Mucosa of rectum (tissue), 2 donors: ENCODE results near the gene NUP50.

ENCODE experiments used
- H3K27ac ChIP-seq, 2 donors: one replicate each; pipeline ENCODE4 v1.7.0; 2013; ENCODE audit warnings: inconsistent platforms in 2 of 2, low read depth in 2 of 2, low read length in 2 of 2
- H3K27me3 ChIP-seq, 2 donors: one replicate each; pipeline ENCODE4 v1.7.0; 2013; ENCODE audit warnings: low read length in 2 of 2; ENCODE audit not compliant: control insufficient read depth in 2 of 2, insufficient read depth in 2 of 2
- H3K36me3 ChIP-seq, 2 donors: one replicate each; pipeline ENCODE4 v1.7.0; 2013; ENCODE audit warnings: low read length in 2 of 2; ENCODE audit not compliant: control insufficient read depth in 2 of 2, insufficient read depth in 2 of 2
- H3K4me1 ChIP-seq, 2 donors: one replicate each; pipeline ENCODE4 v1.7.0; 2013; ENCODE audit warnings: low read length in 2 of 2, mild to moderate bottlenecking in 1 of 2; ENCODE audit not compliant: control insufficient read depth in 2 of 2, insufficient read depth in 2 of 2
- H3K4me3 ChIP-seq, 2 donors: one replicate each; pipeline ENCODE4 v1.7.0; 2013; ENCODE audit warnings: low read length in 2 of 2
- H3K9ac ChIP-seq, 2 donors: one replicate each; pipeline ENCODE4 v1.7.0; 2013; ENCODE audit warnings: low read length in 2 of 2, low read depth in 1 of 2, mild to moderate bottlenecking in 1 of 2
- H3K9me3 ChIP-seq, 2 donors: one replicate each; pipeline ENCODE4 v1.7.0; 2013; ENCODE audit warnings: low read length in 2 of 2; ENCODE audit not compliant: control insufficient read depth in 2 of 2
- donor health status: healthy.
- donor health status: Normal muscosa, but diverticular disease.

Gene NUP50

GRCh38 chr22:45216133-45217003, 52.6 kb downstream of the NUP50 start:
- no peaks in the 10 kb centered on the region for H3K9me3 ChIP-seq
- no peaks in the 10 kb centered on the region for H3K36me3 ChIP-seq
- no peak overlapping the region for H3K9ac ChIP-seq
- H3K27me3 ChIP-seq = no peaks in the 10 kb centered on the region
- no peak overlapping the region for H3K27ac ChIP-seq
- no peak overlapping the region for H3K4me3 ChIP-seq
- H3K4me1 ChIP-seq = peaks cover 0 to 7% of the 10 kb centered on the region in 2 donors

- Histone ChIP-seq H3K4me1 (peaks cover 0 to 7% of the 10 kb centered on the region in 2 donors), H3K4me3 (no peak overlapping the region), H3K27me3 (no peaks in the 10 kb centered on the region), H3K36me3 (no peaks in the 10 kb centered on the region), H3K27ac (no peak overlapping the region), H3K9me3 (no peaks in the 10 kb centered on the region), H3K9ac (no peak overlapping the region)
These were observed 53.6 kb downstream of the NUP50 start for GRCh38 chr22:45217345-45217744.

- Histone ChIP-seq H3K36me3 (no peaks in the 10 kb centered on the region), H3K4me3 (no peak overlapping the region), H3K27ac (no peak overlapping the region), H3K27me3 (no peaks in the 10 kb centered on the region), H3K9ac (no peak overlapping the region), H3K4me1 (peaks cover 0 to 4% of the 10 kb centered on the region in 2 donors), H3K9me3 (no peaks in the 10 kb centered on the region)
These were observed 54.1 kb downstream of the NUP50 start for GRCh38 chr22:45217806-45218205.

- Histone ChIP-seq H3K9me3 (no peaks in the 10 kb centered on the region), H3K4me1 (peaks cover 0 to 2% of the 10 kb centered on the region in 2 donors), H3K9ac (no peak overlapping the region), H3K27me3 (no peaks in the 10 kb centered on the region), H3K4me3 (no peak overlapping the region), H3K27ac (no peak overlapping the region), H3K36me3 (no peaks in the 10 kb centered on the region)
These were observed 55.3 kb downstream of the NUP50 start for GRCh38 chr22:45218976-45219375.

- Histone ChIP-seq H3K4me1 (peaks cover 1 to 2% of the 10 kb centered on the region in 2 donors), H3K9ac (no peak overlapping the region), H3K27ac (no peak overlapping the region), H3K27me3 (no peaks in the 10 kb centered on the region), H3K9me3 (no peaks in the 10 kb centered on the region), H3K4me3 (no peak overlapping the region), H3K36me3 (no peaks in the 10 kb centered on the region)
These were observed 57.5 kb downstream of the NUP50 start for GRCh38 chr22:45221201-45221600.

- H3K4me3 ChIP-seq = no peak overlapping the region
- peaks cover 8 to 11% of the 10 kb centered on the region in 2 donors for H3K4me1 ChIP-seq
- H3K36me3 ChIP-seq = no peaks in the 10 kb centered on the region
- no peaks in the 10 kb centered on the region for H3K27me3 ChIP-seq
- no peak overlapping the region for H3K9ac ChIP-seq
- H3K27ac ChIP-seq = no peak overlapping the region
- no peaks in the 10 kb centered on the region for H3K9me3 ChIP-seq
These were observed 59.8 kb downstream of the NUP50 start for GRCh38 chr22:45223304-45224117.

- H3K36me3 ChIP-seq = no peaks in the 10 kb centered on the region
- no peak overlapping the region for H3K27ac ChIP-seq
- no peaks in the 10 kb centered on the region for H3K9me3 ChIP-seq
- H3K4me1 ChIP-seq = peaks cover 8 to 11% of the 10 kb centered on the region in 2 donors
- no peaks in the 10 kb centered on the region for H3K27me3 ChIP-seq
- H3K4me3 ChIP-seq = no peak overlapping the region
- H3K9ac ChIP-seq = no peak overlapping the region
These were observed 60.6 kb downstream of the NUP50 start for GRCh38 chr22:45224331-45224730.

GRCh38 chr22:45224988-45225731, 61.4 kb downstream of the NUP50 start:
- Histone ChIP-seq H3K4me3 (no peak overlapping the region), H3K36me3 (no peaks in the 10 kb centered on the region), H3K27me3 (no peaks in the 10 kb centered on the region), H3K4me1 (peaks cover 8 to 11% of the 10 kb centered on the region in 2 donors), H3K9me3 (no peaks in the 10 kb centered on the region), H3K9ac (no peak overlapping the region), H3K27ac (no peak overlapping the region)

GRCh38 chr22:45225732-45226502, 62.2 kb downstream of the NUP50 start:
- Histone ChIP-seq H3K4me1 (peaks cover 8 to 11% of the 10 kb centered on the region in 2 donors), H3K36me3 (no peaks in the 10 kb centered on the region), H3K27me3 (no peaks in the 10 kb centered on the region), H3K27ac (no peak overlapping the region), H3K9me3 (no peaks in the 10 kb centered on the region), H3K4me3 (no peak overlapping the region), H3K9ac (no peak overlapping the region)
